A549 (cell line): ENCODE results near the gene AHI1.

Source experiments
- POLR2A ChIP-seq: IDR thresholded peaks from 2 replicates; pipeline ENCODE4 v1.6.1; 2012; ENCODE audit warnings: mild to moderate bottlenecking, low read length
- TF ChIP-seq, protein P1 (sequence below): fragments of >200 bp; sonication (Bioruptor Twin); formaldehyde crosslinking; IDR thresholded peaks from 3 replicates; pipeline ENCODE4 v1.5.1; 2016

DNA sequence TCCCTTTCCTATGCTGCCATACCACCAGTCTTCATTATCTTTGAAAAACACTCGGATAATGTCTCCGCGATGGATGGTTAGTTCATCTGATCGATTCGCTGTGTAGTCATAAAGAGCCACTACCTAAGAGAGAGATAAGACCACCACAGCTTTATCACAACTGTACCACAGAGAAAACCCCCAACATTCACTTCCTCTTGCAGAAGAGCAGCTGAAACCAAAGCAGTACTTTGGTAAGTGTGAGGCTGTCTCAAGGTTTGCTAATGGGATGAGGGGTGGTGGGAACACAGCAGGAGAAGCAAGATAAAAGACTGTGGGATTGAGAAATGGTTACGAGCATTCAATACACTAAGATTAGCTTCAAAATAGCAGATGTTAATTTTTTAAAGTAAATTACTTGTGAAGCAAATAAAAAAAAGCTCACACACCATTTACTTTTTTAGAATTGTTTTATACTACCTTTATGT is 174.3 kb downstream of the AHI1 start:
- no peak for TF ChIP-seq POLR2A
- TF ChIP-seq, protein P1, sequence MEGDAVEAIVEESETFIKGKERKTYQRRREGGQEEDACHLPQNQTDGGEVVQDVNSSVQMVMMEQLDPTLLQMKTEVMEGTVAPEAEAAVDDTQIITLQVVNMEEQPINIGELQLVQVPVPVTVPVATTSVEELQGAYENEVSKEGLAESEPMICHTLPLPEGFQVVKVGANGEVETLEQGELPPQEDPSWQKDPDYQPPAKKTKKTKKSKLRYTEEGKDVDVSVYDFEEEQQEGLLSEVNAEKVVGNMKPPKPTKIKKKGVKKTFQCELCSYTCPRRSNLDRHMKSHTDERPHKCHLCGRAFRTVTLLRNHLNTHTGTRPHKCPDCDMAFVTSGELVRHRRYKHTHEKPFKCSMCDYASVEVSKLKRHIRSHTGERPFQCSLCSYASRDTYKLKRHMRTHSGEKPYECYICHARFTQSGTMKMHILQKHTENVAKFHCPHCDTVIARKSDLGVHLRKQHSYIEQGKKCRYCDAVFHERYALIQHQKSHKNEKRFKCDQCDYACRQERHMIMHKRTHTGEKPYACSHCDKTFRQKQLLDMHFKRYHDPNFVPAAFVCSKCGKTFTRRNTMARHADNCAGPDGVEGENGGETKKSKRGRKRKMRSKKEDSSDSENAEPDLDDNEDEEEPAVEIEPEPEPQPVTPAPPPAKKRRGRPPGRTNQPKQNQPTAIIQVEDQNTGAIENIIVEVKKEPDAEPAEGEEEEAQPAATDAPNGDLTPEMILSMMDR: no peak
